AG09319 (cell line): Measurements from ENCODE around the gene PPP1R36.

Experiments used
- DNase-seq: peaks from one replicate; pipeline ENCODE4 v3.0.0-alpha.2; 2010; ENCODE audit warnings: low read depth; ENCODE audit errors: extremely low read depth
- TF ChIP-seq, protein P1 (sequence below): IDR thresholded peaks from 2 replicates; pipeline ENCODE4 v1.5.1; 2011; ENCODE audit warnings: low read depth, mild to moderate bottlenecking, inconsistent platforms, low read length, moderate library complexity

PPP1R36 gene

DNA sequence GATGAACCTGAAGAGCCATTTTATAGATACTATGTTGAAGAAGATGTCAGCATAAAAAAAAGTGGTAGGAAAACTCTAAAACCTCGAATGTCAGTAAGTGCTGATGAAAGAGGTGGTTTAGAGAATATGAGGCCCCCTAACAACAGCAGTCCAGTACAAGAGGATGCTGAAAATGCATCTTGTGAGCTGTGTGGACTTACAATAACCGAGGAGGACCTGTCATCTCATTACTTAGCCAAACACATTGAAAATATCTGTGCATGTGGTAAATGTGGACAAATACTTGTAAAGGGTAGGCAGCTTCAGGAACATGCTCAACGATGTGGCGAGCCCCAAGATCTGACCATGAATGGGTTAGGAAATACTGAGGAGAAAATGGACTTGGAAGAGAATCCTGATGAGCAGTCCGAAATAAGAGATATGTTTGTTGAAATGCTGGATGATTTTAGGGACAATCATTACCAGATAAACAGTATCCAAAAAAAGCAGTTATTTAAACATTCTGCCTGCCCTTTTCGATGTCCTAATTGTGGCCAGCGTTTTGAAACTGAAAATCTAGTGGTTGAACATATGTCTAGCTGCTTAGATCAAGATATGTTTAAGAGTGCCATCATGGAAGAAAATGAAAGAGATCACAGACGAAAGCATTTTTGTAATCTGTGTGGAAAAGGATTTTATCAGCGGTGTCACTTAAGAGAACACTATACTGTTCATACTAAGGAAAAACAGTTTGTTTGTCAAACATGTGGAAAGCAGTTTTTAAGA lies 27.0 kb upstream of the PPP1R36 start:
- TF ChIP-seq, protein P1, sequence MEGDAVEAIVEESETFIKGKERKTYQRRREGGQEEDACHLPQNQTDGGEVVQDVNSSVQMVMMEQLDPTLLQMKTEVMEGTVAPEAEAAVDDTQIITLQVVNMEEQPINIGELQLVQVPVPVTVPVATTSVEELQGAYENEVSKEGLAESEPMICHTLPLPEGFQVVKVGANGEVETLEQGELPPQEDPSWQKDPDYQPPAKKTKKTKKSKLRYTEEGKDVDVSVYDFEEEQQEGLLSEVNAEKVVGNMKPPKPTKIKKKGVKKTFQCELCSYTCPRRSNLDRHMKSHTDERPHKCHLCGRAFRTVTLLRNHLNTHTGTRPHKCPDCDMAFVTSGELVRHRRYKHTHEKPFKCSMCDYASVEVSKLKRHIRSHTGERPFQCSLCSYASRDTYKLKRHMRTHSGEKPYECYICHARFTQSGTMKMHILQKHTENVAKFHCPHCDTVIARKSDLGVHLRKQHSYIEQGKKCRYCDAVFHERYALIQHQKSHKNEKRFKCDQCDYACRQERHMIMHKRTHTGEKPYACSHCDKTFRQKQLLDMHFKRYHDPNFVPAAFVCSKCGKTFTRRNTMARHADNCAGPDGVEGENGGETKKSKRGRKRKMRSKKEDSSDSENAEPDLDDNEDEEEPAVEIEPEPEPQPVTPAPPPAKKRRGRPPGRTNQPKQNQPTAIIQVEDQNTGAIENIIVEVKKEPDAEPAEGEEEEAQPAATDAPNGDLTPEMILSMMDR = no peak
- no peak for DNase-seq

DNA sequence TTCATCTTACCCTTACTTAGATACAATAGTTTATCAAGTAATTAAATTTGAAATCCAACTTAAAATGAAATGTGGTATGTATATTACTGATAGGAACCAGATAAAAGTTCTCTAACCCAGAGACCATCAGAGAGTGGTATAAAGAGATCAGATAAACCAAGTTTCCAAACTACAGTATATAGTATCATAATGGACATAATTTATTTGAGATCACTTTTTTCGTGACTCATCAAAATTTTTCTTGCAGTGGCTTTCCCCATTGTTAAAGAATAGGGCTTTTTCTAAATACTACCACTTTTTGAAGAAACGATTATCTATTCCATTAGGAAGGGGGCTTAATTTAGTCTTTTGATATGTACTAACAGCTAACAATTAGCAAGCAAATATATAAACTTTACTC lies 24.4 kb upstream of the PPP1R36 start:
- TF ChIP-seq, protein P1 = no peak
- no peak for DNase-seq

DNA sequence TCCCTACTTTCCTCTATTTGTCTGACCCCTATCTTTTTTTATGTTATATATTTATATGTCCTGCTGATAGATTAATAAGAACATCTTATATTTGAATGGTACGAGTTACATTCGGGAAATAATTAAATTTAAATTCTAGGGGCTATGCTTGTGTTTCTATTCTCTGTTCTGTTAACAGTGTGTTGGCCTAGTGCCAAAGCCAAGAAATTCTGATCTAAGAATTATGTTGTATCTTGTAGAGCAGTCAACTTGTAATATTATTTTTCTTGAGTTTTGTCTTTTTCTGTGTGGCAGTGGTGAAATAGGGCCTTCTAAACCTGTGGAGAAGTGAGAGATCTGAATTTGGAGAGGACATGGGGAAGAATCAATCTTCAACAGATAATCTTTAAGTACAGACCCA lies 18.2 kb upstream of the PPP1R36 start:
- TF ChIP-seq, protein P1 = no peak
- no peak for DNase-seq

GRCh38 chr14:64536488-64537245 lies 13.1 kb upstream of the PPP1R36 start:
- TF ChIP-seq, protein P1 = no peak
- no peak for DNase-seq

DNA sequence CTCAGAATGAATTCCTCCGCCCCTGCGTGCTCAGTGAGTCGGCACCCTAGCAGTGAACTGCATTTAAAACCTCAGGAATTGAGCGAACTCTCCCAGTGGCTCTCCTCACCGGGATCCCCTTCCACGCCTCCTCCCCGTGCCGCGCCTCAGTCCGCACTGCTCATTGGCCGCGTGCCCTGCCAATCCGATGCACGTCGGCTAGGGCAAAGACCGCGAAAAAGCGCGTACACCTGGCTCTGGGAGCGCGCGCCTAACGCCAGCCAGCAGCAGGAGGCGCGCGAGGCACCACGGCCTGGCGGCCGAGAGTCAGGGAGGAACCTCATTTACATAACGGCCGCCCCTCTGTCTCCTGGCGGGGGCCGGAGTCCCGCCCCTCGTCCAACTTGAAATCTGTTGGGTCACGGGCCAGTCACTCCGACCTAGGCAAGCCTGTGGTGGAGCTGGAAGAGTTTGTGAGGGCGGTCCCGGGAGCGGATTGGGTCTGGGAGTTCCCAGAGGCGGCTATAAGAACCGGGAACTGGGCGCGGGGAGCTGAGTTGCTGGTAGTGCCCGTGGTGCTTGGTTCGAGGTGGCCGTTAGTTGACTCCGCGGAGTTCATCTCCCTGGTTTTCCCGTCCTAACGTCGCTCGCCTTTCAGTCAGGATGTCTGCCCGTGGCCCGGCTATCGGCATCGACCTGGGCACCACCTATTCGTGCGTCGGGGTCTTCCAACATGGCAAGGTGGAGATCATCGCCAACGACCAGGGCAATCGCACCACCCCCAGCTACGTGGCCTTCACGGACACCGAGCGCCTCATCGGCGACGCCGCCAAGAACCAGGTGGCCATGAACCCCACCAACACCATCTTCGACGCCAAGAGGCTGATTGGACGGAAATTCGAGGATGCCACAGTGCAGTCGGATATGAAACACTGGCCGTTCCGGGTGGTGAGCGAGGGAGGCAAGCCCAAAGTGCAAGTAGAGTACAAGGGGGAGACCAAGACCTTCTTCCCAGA lies 9.3 kb upstream of the PPP1R36 start, which contains the start of gene HSPA2:
Gene HSPA2 (plus strand): TSS at position 534 of the 995 bp plus-strand sequence. CDS start 109 bp downstream, at position 643.
- TF ChIP-seq, protein P1 = peak; percentile 91
- DNase-seq = peak; percentile 98

DNA sequence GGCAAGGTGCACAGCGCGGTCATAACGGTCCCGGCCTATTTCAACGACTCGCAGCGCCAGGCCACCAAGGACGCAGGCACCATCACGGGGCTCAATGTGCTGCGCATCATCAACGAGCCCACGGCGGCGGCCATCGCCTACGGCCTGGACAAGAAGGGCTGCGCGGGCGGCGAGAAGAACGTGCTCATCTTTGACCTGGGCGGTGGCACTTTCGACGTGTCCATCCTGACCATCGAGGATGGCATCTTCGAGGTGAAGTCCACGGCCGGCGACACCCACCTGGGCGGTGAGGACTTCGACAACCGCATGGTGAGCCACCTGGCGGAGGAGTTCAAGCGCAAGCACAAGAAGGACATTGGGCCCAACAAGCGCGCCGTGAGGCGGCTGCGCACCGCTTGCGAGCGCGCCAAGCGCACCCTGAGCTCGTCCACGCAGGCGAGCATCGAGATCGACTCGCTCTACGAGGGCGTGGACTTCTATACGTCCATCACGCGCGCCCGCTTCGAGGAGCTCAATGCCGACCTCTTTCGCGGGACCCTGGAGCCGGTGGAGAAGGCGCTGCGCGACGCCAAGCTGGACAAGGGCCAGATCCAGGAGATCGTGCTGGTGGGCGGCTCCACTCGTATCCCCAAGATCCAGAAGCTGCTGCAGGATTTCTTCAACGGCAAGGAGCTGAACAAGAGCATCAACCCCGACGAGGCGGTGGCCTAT lies 8.3 kb upstream of the PPP1R36 start:
- DNase-seq = no peak
- TF ChIP-seq, protein P1 = no peak
